Measurements from ENCODE around the gene PWP1.

GRCh38 chr12:107684029-107684795 is 1.4 kb upstream of the PWP1 start:
- TF ChIP-seq, protein P1, sequence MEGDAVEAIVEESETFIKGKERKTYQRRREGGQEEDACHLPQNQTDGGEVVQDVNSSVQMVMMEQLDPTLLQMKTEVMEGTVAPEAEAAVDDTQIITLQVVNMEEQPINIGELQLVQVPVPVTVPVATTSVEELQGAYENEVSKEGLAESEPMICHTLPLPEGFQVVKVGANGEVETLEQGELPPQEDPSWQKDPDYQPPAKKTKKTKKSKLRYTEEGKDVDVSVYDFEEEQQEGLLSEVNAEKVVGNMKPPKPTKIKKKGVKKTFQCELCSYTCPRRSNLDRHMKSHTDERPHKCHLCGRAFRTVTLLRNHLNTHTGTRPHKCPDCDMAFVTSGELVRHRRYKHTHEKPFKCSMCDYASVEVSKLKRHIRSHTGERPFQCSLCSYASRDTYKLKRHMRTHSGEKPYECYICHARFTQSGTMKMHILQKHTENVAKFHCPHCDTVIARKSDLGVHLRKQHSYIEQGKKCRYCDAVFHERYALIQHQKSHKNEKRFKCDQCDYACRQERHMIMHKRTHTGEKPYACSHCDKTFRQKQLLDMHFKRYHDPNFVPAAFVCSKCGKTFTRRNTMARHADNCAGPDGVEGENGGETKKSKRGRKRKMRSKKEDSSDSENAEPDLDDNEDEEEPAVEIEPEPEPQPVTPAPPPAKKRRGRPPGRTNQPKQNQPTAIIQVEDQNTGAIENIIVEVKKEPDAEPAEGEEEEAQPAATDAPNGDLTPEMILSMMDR (IDR thresholded peaks at IDR 0.05) = no peak
- TF ChIP-seq ZFX (IDR thresholded peaks at IDR 0.05; ENCODE audit: borderline replicate concordance) = no peak

Measured in 22Rv1 (cell line).